Measurements from ENCODE around the gene ITSN1. TPM values are rescaled to one million over a fixed set of nuclear protein-coding genes. Genes with fewer than 3 reads are reported as not detected.

ITSN1 gene
- total and polyA plus RNA-seq, 4 donors = 20.3 to 112 (median 40.2) TPM

DNA sequence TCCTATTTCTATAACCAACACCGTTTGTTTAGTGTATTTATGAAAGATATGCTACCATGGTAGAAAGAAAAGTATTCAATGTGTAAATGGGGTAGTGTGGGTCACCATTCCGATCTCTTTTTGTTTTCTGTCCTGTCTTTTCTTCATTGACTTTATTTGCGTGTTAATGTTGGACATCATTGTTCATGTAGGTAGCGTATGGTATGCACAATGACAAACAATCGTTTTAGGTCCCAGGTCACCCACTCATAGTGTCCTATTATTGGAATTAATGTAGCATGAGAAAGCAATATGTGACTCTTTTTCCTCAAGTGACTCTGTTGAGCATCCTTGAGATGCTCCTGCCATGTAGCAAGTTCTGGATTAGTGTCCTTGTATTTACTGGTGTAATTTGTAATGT lies 247.9 kb downstream of the ITSN1 start:
- Histone ChIP-seq H3K9me3 (ENCODE audit: control insufficient read depth in 4 of 4, low read length in 3 of 4) (no peaks in the 10 kb centered on the region), H3K4me1 (ENCODE audit: control insufficient read depth in 4 of 4, insufficient read depth in 4 of 4, low read length in 3 of 4) (peaks cover 1 to 10% (median 6%) of the 10 kb centered on the region in 4 donors), H3K9ac (ENCODE audit: low read depth in 1 of 2, low read length in 2 of 2) (no peak overlapping the region), H3K36me3 (ENCODE audit: control insufficient read depth in 4 of 4, insufficient read depth in 3 of 4, low read depth in 1 of 4, low read length in 3 of 4) (no peaks in the 10 kb centered on the region), H3K27me3 (ENCODE audit: control insufficient read depth in 4 of 4, insufficient read depth in 4 of 4, low read length in 3 of 4) (no peaks in the 10 kb centered on the region), H3K27ac (ENCODE audit: low read depth in 1 of 2, low read length in 2 of 2) (no peak overlapping the region), H3K4me3 (ENCODE audit: low read depth in 1 of 3, low read length in 3 of 3) (no peak overlapping the region)
- no peak for TF ChIP-seq ZBTB33 (IDR thresholded peaks at IDR 0.05)
- DNase-seq (ENCODE audit: low spot score) = no peak
- WGBS = 93% methylated on average over 5 of the region's 5 CpGs

DNA sequence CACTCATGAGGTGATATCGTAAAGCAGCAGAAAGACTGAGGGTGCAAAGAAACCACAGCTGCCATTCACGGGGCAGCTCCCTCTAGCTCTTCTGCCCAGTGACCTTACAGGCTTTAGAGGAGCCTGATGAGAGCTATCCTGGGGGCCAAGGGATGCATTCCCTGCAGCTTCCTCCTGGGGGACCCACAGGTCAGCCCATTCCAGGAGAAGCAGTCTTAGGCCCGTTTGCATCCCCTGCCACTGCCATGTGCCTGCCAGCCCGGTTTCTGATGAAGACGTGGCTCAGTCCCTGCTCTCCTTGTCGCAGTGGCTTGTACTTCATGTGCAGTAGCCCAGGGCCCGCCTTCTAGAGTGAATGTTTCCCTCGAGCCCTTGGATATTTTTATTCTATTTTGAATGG lies 250.6 kb downstream of the ITSN1 start:
- no peak overlapping the region for H3K27ac ChIP-seq (ENCODE audit: low read depth in 1 of 2, low read length in 2 of 2)
- no peaks in the 10 kb centered on the region for H3K9me3 ChIP-seq (ENCODE audit: control insufficient read depth in 4 of 4, low read length in 3 of 4)
- no peak overlapping the region for H3K9ac ChIP-seq (ENCODE audit: low read depth in 1 of 2, low read length in 2 of 2)
- H3K36me3 ChIP-seq (ENCODE audit: control insufficient read depth in 4 of 4, insufficient read depth in 3 of 4, low read depth in 1 of 4, low read length in 3 of 4) = no peaks in the 10 kb centered on the region
- H3K27me3 ChIP-seq (ENCODE audit: control insufficient read depth in 4 of 4, insufficient read depth in 4 of 4, low read length in 3 of 4) = no peaks in the 10 kb centered on the region
- TF ChIP-seq RXRA (IDR thresholded peaks at IDR 0.05) (no peak), FOXA2 (IDR thresholded peaks at IDR 0.05) (no peak), TAF1 (conservative IDR thresholded peaks at IDR 0.05) (no peak), NR2F2 (IDR thresholded peaks at IDR 0.05) (no peak)
- no peak for DNase-seq (ENCODE audit: low spot score)
- H3K4me1 ChIP-seq (ENCODE audit: control insufficient read depth in 4 of 4, insufficient read depth in 4 of 4, low read length in 3 of 4) = peaks cover 1 to 12% (median 6%) of the 10 kb centered on the region in 4 donors
- H3K4me3 ChIP-seq (ENCODE audit: low read depth in 1 of 3, low read length in 3 of 3) = no peak overlapping the region
- WGBS = 93% methylated on average over 8 of the region's 8 CpGs

DNA sequence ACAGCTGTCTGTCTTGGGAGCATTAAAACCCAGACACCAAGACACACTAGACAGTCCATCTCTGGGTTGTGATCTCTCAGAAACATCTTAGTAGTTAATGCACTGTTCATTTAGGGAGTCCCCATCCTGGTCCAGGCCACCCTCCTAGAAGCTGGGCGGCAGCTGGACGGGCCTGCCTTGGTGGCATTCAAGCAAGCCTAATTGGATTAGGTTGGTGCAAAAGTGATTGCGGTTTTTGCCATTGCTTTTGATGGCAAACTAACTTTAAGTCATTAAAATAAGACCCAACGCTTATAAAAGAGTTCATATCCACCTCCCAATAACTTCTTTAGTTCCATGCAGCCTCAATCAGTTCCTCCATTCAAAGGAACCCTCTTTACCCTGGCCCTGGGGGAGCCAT lies 251.6 kb downstream of the ITSN1 start:
- Histone ChIP-seq H3K27ac (ENCODE audit: low read depth in 1 of 2, low read length in 2 of 2) (no peak overlapping the region), H3K9ac (ENCODE audit: low read depth in 1 of 2, low read length in 2 of 2) (no peak overlapping the region), H3K27me3 (ENCODE audit: control insufficient read depth in 4 of 4, insufficient read depth in 4 of 4, low read length in 3 of 4) (no peaks in the 10 kb centered on the region), H3K4me1 (ENCODE audit: control insufficient read depth in 4 of 4, insufficient read depth in 4 of 4, low read length in 3 of 4) (peaks cover 1 to 12% (median 6%) of the 10 kb centered on the region in 4 donors), H3K36me3 (ENCODE audit: control insufficient read depth in 4 of 4, insufficient read depth in 3 of 4, low read depth in 1 of 4, low read length in 3 of 4) (no peaks in the 10 kb centered on the region), H3K4me3 (ENCODE audit: low read depth in 1 of 3, low read length in 3 of 3) (no peak overlapping the region), H3K9me3 (ENCODE audit: control insufficient read depth in 4 of 4, low read length in 3 of 4) (no peaks in the 10 kb centered on the region)
- TF ChIP-seq SP1 (IDR thresholded peaks at IDR 0.05) (no peak), HNF4G (IDR thresholded peaks at IDR 0.05) (no peak), JUND (IDR thresholded peaks at IDR 0.05) (no peak), FOXA2 (IDR thresholded peaks at IDR 0.05) (no peak), FOXA1 (IDR thresholded peaks at IDR 0.05) (no peak), EGR1 (IDR thresholded peaks at IDR 0.05; ENCODE audit: low read depth in 2 of 2) (no peak), NR2F2 (IDR thresholded peaks at IDR 0.05) (no peak), GABPA (IDR thresholded peaks at IDR 0.05 in 1 of 2, conservative IDR thresholded peaks at IDR 0.05 in 1 of 2) (no peak)
- DNase-seq (ENCODE audit: low spot score) = no peak
- WGBS = 94% methylated on average over 4 of the region's 4 CpGs

DNA sequence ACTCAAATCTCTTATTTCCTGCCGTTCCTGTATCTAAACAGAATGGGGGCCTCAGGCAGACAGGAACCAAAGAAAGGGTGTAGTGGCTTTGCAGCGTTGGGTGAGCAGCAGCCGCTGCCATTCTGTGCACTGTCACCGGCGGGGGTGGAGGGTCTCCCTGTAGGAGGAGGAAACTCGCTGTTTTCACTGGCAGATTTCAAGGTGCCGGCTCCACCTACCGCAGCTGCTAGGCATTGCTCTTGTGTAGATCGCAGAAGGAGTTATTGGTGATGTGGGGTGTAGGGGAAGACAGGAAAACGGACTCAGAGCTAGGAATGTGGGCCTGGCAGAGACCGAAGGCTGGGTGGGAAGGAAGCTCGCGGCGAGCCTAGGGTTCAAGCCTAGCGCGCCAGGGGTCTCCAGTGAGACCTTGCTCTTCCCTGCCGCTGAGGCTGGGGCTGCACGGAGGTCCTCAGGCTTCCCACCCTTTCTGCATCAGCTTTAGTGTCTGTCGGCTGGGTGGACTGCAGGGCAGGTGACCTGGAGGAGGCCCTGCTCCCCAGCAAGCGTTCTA lies 252.5 kb downstream of the ITSN1 start:
- H3K4me3 ChIP-seq (ENCODE audit: low read depth in 1 of 3, low read length in 3 of 3) = peak overlapping the region in 2 of 3 donors; percentile 13 to 41
- TF ChIP-seq, protein P1, sequence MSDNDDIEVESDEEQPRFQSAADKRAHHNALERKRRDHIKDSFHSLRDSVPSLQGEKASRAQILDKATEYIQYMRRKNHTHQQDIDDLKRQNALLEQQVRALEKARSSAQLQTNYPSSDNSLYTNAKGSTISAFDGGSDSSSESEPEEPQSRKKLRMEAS (IDR thresholded peaks at IDR 0.05) = no peak
- TF ChIP-seq HNF4A (conservative IDR thresholded peaks at IDR 0.05) = no peak
- peak; percentile 85 to 92 for TF ChIP-seq RAD21 (IDR thresholded peaks at IDR 0.05)
- TF ChIP-seq FOXA1 (IDR thresholded peaks at IDR 0.05) = no peak
- TF ChIP-seq FOXA2 (IDR thresholded peaks at IDR 0.05) = no peak
- no peak for TF ChIP-seq SP1 (IDR thresholded peaks at IDR 0.05)
- peak; percentile 75 for TF ChIP-seq CTCF (IDR thresholded peaks at IDR 0.05; ENCODE audit: low read depth, low read length, missing input control)
- no peak for TF ChIP-seq RXRA (IDR thresholded peaks at IDR 0.05)
- no peak for TF ChIP-seq TAF1 (conservative IDR thresholded peaks at IDR 0.05)
- TF ChIP-seq GABPA (IDR thresholded peaks at IDR 0.05 in 1 of 2, conservative IDR thresholded peaks at IDR 0.05 in 1 of 2) = no peak
- TF ChIP-seq, protein P2, sequence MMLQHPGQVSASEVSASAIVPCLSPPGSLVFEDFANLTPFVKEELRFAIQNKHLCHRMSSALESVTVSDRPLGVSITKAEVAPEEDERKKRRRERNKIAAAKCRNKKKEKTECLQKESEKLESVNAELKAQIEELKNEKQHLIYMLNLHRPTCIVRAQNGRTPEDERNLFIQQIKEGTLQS (IDR thresholded peaks at IDR 0.05) = no peak
- TF ChIP-seq NR2F2 (IDR thresholded peaks at IDR 0.05) = no peak
- no peak for TF ChIP-seq ZBTB33 (IDR thresholded peaks at IDR 0.05)

More for the DNA sequence above, 252.5 kb downstream of the ITSN1 start:
- Histone ChIP-seq H3K27ac (ENCODE audit: low read depth in 1 of 2, low read length in 2 of 2) (no peak overlapping the region), H3K9me3 (ENCODE audit: control insufficient read depth in 4 of 4, low read length in 3 of 4) (no peaks in the 10 kb centered on the region), H3K4me1 (ENCODE audit: control insufficient read depth in 4 of 4, insufficient read depth in 4 of 4, low read length in 3 of 4) (peaks cover 1 to 12% (median 6%) of the 10 kb centered on the region in 4 donors), H3K36me3 (ENCODE audit: control insufficient read depth in 4 of 4, insufficient read depth in 3 of 4, low read depth in 1 of 4, low read length in 3 of 4) (no peaks in the 10 kb centered on the region), H3K27me3 (ENCODE audit: control insufficient read depth in 4 of 4, insufficient read depth in 4 of 4, low read length in 3 of 4) (no peaks in the 10 kb centered on the region), H3K9ac (ENCODE audit: low read depth in 1 of 2, low read length in 2 of 2) (peak overlapping the region; percentile 13 to 26)
- 7% methylated on average over 20 of the region's 20 CpGs for WGBS
- DNase-seq (ENCODE audit: low spot score) = peak; percentile 63

All from liver (tissue), 9 donors.